HG03342 (cell line): Measurements from ENCODE around the gene GDI2.
"Not testable (repeated sequence)": the region's sequence is repeated elsewhere in the genome, so short reads cannot be mapped to it uniquely, and the experiment has no call there.

ENCODE experiments used
- ATAC-seq: cut with Tn5 transposase; IDR thresholded peaks from one replicate; pipeline ENCODE4 v1.9.1; 2021; ENCODE audit warnings: mild to moderate bottlenecking, moderate library complexity; ENCODE audit not compliant: unreplicated experiment

GDI2 gene

DNA sequence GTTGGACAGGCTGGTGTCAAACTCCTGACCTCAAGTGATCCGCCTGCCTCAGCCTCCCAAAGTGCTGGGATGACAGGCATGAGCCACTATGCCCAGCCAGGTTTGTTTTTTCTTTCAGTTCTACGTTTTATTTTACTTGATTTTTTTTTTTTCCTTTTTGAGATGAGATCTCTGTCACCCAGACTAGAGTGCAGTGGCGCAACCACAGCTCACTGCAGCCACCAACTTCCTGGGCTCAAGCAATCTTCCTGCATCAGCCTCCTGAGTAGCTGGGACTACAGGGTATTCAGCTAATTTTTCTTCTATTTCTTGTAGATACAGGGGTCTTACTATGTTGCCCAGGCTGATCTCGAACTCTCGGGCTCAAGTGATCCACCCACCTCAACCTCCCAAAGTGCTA, 24.3 kb downstream of the GDI2 start:
- ATAC-seq: no peak

DNA sequence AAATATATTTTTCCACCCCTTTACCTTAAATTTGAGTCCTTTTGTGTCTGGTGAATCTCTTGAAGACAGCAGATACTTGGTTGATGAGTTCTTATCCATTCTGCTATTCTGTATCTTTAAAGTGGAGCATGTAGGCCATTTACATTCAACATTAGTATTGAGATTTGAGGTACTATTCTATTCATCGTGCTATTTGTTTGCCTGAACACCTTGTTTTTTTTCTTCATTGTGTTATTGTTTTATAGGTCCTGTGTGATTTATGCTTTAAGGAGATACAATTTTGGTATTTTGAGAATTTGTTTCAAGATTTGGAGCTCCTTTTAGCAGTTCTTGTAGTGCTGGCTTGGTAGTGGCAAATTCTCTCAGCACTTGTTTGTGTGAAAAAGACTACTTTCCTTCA, 29.9 kb downstream of the GDI2 start:
- no peak for ATAC-seq

DNA sequence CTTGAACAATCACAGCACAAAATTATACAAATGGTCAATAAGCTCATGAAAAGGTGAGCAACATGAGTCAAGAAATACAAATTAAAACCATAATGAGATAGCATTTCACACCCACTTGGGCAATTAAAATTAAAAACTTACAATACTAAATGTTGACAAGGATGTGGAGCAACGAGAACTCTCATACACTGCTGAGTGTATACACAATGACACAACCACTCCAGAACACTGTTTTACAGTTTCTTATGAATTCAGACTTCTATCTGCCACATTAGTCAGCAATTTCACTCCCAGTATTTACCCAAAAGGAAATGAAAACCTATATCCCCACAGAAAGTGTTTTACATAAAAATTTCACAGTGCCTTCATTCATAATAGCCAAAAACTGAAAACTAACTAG, 31.1 kb downstream of the GDI2 start:
- ATAC-seq: no peak

DNA sequence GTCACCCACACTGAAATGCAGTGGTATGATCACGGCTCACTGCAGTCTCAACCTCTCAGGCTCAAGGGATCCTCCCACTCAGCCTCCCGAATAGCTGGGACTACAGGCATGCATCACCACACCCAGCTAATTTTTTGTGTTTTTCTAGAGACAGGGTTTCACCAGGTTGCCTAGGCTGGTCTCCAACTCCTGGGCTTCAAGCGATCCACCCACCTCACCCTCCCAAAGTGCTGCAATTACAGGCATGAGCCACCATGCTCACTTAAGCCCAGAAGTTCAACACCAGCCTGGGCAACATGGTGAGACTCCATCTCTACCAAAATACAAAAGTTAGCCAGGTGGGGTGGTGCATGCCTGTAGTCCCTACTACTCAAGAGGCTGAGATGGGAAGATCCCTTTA, 33.5 kb downstream of the GDI2 start:
- no peak for ATAC-seq

DNA sequence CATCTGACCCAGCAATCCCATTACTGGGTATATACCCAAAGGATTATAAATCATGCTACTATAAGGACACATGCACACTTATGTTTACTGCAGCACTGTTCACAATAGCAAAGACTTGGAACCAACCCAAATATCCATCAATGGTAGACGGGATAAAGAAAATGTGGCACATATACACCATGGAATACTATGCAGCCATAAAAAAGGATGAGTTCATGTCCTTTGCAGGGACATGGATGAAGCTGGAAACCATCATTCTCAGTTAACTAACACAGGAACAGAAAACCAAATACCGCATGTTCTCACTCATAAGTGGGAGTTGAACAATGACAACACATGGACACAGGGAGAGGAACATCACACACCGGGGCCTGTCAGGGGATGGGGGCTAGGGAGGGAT, 35.5 kb downstream of the GDI2 start:
- ATAC-seq: not testable (repeated sequence)

DNA sequence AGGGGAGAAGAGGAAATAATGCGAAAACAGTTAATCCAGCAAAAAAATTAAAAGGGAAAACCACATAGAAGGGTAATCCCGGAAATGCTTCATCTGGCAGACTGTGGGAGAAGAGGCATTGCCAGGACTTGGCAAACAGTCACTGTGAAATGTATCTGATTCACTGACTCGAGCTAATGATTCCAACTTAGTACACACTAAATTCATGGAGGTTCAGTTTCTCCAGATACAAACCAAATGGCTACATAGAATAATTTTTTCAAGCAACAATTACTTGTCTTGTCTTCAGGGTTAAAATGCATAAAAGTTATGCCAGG, 36.4 kb downstream of the GDI2 start:
- ATAC-seq: no peak

DNA sequence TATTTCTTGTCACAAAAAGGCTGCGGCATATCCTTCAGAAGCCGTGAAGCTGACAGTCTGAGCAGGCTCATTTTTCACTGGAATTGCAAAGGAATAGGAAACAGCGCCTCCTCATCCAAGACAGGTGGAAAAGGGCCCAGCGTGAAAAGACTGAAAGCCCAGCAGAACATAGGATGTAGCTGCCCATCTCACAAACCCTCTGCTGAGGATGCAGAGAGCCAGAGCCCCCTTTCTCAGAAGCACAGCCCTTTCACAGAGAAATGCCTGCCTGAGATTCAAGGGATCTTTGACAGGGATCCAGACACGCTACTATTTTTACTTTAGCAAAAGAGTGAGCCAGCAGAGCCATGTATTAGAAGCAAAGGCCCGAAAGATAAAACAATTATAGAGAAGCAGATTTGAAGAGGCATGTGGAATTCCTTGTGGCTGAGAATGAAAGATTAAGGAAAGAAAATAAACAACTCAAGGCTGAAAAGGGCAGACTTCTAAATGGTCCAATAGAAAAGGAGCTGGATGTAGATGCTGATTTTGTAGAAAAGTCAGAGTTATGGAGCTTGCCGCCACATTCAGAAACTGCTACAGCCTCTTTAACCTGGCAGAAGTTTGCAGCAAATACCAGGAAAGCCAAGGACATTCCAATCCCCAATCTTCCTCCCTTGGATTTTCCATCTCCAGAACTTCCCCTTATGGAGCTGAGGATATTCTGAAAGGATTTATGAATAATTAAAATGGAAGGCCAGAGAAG, 36.9 kb downstream of the GDI2 start:
- no peak for ATAC-seq

DNA sequence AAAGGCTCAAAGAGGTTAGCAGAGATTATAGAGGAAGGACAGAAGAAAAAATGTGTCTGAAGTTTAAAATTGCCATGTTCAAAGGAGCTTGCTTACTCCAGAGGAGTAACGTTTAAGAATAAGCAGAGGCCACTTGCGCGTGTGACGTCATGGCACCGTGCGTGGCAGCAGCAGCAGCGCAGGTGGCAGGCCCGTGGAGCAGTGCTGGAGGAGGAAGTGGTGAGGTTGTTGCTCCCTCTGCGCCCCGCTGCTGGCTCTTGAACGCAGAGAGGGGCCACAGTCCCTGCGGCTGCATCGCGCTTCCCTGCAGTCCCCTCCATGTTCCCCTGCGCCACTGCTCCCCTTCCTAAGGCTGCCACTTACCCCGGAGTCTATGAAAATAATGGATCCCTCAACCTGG, 37.5 kb downstream of the GDI2 start:
- no peak for ATAC-seq

DNA sequence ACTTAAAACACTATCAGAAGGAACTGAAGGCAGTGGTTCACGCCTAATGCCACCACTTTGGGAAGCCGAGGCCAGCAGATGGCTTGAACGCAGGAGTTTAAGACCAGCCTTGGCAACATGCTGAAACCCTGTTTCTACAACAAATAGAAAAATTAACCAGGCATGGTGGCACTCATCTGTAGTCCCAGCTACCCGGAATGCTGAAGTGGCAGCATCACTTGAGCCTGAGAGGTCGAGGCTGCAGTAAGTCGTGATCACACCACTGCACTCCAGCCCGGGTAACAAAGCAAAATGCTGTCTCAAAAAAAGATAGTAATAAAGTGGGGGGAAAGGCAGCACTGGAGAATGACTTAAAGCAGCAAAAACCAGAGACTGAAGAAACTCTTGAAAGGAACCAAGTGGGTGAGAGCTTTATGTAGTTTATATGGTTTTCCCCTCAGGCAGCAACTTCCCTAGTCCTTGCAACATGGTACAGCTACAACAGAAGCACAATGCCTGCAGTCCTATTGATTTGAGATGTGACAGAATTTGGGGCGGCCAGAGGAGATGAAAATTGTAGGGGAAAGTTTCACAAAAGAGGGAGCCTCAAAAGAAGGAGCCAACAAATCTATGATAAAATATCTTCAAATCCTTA, 38.1 kb downstream of the GDI2 start:
- ATAC-seq: no peak

DNA sequence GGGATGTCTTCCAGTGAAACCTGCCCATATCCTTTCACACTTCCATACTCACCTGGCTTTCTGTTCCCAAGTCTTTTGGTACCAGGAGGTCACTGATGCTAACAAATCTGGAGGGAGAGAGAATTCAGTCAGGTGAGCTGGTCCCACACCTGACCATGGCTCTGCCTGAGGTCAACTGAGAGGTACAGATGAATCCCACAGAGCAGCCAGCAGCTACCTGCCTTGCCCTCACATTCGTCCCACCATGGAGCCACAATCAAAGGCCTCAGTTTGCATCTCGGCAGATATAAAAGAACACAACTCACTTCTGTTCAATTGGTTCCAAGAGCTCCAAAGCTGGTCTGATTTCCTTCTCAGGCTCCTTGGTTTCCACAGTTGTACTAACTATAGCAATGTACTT, 47.0 kb downstream of the GDI2 start:
- ATAC-seq: no peak

DNA sequence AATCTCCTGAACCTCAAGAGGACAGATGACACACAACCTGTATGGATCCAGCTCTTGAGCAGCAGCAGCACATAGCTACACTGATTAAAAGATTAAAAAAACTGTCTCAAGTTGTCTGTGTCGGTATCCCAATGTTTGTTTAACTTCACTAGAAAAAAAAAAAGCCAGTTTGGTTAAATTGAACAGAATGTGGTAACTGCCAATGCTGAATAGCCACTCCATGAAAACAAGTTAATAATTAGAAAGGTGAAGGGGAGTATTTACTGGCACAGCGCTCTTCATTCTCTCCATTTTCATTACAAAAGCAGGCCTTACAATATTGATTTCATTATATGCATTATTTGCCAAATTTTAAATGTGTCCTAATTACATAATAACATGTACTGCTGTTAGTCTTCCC, 47.6 kb downstream of the GDI2 start:
- no peak for ATAC-seq

DNA sequence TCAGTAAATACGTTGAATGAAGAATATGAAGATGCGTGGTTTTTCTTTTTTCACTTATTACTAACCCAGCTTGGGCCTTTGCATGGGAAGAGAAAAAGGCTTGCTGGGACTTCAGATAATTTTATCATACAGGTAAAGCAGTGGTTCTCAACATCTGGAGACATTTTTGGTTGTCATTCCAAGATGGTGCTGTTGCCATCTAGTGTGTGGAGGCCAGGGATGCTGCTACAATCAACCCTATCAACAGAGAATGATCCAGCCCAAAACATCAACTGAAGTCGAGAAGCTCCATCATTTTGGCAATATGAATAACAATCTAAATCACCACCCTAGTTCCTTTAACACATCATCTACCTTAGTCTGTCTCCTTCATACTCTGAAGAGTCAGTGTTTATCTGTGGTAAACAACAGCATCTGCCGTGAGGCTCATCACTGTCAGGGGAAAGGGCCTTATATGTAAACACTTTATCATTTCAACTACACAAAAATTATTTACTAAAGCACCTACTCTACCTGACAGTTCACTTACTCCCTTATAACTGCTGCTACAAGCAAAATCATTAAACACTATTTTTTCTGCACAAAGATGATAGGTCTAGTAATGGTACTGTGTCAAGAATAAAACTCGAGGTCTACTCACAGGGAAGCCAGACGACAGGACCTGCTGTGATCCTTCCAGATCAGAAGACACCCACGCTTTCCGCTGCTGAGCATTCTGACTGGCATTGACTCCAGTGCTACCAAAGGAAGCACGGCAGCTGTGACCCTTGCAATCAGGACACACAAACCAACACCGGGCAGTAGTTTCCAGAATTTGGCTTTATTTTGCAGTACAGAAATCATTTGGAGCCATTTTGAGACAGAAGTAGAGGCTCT, 48.6 kb downstream of the GDI2 start:
- ATAC-seq: no peak

DNA sequence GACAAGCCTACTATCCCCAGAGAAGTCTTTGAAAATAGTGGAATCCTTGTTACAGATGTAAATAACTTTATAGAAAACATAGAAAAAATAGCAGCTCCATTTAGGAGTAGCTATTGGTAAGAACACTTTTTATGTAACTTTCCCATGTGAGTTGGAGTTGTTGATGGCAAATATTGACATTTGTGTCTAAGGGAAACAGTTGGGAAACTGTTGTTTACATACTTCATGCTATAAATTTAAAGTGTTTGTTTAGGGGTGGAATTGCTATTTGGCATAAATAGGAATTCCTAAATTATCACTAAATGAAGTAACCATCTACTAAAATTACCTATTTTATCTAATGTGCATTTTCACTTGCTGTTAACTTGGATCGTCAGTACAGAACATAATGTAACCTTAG, 50.7 kb downstream of the GDI2 start:
- ATAC-seq: no peak

DNA sequence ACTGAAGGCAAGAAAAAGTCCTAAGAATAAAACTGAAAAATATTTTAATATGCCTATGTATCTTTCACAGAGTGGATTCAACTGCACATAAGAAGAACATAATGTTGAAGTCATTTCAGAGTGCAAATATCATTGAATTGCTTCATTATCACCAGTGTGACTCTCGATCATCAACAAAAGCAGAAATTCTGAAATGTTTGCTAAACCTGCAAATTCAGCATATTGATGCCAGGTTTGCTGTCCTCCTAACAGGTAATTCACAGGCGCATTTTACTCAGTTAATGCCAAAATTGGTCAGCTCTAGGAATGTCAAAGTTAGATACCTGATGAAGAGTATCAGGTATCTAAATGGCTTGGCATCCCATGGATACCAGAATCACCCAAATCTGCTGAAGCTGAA, 52.0 kb downstream of the GDI2 start:
- no peak for ATAC-seq

DNA sequence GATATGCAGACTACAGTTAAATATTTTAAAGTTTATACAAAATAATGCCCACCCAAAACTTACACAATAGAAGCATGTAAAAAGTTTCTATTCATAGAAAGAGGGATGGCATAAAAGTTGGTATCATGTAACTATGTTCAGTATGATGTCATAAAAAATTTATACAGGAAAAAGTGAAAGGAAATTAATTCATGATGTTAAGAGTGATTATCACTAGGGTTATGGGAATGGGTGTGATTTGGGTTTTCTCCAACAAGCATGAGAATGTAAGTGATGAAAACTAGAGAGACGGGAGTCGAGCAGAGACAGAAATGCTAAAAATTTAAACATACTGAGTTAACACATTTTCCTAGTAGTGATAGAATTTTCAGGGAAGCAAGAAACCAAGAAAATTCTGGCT, 52.7 kb downstream of the GDI2 start:
- no peak for ATAC-seq

DNA sequence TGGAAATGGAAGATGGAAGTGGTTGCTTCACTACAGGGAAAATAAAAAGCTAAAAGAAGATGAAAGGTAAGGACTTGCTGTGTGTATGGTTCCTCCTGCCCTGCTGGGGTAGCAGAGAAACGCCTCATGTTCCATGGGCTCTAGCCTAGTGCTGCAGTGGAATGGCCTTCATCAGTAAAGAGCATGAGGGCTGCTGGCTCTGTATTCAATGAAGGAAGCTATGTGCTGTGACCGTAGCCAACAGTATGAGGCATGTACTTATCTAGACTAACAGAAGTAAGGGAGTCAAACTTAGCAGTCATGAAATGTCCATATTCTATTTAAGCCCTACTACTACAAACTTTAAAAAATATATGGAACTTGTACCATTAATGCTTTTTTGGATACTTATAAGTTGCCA, 54.3 kb downstream of the GDI2 start:
- ATAC-seq: no peak

DNA sequence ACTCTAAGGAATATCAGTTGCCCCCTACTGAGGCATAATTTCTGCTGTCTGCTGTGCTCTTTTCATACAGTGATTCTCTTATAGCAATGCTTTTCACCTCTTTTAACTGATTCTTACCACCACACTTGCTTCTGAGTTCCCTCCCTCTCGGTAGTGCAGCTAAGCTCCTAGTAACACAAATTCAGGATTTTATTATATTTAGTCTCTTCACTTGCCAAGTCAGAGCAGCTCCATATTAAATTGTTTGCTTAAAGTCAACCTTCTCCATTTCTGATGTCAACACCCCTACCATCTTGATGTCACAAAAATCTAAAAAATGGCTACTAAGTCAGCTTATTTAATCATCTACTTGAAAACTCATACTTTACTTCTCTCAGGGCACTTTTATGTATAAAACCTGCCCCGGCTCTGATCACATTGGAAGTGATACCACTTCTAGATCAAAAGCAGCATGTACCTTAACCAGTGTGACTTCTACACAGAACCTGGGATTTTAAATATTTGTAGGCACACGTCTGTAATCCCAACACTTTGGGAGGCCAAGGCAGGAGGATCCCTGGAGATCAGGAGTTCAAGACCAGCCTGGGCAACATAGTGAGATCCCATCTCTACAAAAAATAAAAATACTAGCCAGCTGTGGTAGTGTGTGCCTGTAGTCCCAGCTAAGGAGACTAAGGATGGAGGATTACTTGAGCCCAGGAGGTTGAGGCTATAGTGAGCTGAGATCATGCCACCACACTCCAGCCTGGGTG, 55.3 kb downstream of the GDI2 start:
- no peak for ATAC-seq

DNA sequence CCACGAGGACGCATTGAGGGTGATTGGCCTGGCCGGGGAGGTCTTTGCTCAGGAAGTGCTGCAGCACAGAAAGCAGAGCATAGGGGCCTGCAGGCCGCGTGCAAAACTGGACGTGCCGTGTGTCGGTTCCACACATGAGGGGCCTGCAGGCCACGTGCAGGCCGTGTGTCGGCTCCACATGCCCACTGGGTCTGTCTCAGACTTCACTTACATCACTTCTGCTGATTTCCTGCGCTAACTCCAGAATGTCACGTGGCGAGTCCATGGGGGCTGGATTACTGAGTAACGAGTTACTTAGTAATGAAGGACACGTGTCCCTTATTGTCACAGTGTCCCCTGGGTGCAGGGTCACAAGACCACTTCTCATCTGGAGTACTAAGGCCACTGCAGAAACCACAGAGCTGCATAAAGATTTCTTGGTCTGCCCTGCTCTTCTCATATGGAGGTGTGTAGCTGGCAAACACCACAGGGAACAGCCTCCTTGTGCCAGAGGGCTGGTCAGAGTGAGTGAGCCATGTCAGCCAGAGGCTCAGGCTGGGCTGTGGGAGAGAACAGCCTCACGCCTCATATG, 60.8 kb downstream of the GDI2 start:
- ATAC-seq: no peak

DNA sequence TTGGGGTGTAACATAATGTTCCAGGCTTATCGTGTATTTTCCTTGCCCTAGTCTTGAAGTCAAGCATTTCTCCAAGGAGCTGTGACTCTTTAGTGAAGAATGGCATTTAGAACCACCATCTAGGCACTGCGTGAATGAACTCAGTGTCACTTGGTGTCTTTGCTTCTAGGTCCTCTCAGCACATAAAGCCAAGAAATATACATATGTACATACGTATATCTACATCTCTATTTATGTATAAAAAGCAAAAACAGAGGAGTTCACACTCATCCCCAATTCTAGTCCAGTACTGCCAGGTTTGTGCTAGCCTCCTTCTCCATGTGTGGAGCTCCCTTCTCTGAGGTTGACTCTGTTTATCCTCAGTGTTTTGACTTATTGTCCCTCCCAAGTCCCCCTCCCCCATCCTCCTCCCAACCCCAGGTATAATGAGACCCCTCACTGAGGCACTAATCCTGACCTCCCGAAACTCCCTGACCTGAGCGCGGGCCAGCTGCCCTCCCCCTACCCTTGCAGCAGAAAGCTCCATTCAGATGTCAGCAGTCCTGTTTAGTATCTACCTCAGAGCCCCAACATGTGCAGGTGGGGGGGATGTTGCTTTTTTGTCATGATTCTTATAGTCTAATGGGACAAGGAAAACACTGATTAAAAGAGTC, 61.5 kb downstream of the GDI2 start:
- no peak for ATAC-seq

DNA sequence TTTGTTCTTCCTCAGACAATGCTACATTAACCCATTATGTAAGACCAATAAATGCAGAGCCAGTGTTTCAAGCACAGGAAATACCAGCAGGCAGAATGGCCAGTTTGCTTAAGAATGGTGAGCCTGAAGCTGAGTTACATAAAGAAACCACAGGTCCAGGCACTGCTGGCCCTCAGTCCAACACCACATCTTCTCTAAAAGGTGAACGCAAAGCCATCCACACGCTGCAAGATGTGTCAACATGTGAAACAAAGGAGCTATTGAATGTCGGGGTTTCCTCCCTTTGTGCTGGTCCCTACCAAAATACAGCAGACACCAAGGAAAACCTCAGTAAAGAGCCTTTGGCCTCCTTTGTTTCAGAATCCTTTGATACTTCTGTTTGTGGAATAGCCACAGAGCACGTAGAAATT, 64.8 kb downstream of the GDI2 start:
- no peak for ATAC-seq

DNA sequence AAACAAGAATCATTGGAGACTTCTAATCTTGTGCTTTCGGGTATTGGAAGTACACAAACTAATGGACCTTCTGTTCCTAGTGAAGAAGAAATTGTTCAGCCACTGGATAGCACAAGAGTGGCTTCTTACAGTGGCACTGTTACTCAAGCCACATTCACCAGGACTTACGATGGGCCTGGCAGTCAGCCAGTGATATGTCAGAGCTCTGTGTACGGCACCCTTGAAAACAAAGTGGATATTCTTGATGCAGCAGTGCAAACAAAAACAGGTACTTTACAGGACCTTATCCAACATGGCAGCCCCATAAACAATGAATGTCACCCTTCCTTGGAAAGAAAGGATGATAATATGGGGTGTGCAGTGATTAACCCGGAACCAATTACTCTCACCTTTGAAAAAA, 67.0 kb downstream of the GDI2 start:
- no peak for ATAC-seq
